ENCODE results near the gene HEATR9. TPM values are rescaled to one million over a fixed set of nuclear protein-coding genes. Genes with fewer than 3 reads are reported as not detected.
"Not testable (repeated sequence)": the region's sequence is repeated elsewhere in the genome, so short reads cannot be mapped to it uniquely, and the experiment has no call there.

Gene HEATR9
- total RNA-seq, 1 donor from 2014 or later: not detected

DNA sequence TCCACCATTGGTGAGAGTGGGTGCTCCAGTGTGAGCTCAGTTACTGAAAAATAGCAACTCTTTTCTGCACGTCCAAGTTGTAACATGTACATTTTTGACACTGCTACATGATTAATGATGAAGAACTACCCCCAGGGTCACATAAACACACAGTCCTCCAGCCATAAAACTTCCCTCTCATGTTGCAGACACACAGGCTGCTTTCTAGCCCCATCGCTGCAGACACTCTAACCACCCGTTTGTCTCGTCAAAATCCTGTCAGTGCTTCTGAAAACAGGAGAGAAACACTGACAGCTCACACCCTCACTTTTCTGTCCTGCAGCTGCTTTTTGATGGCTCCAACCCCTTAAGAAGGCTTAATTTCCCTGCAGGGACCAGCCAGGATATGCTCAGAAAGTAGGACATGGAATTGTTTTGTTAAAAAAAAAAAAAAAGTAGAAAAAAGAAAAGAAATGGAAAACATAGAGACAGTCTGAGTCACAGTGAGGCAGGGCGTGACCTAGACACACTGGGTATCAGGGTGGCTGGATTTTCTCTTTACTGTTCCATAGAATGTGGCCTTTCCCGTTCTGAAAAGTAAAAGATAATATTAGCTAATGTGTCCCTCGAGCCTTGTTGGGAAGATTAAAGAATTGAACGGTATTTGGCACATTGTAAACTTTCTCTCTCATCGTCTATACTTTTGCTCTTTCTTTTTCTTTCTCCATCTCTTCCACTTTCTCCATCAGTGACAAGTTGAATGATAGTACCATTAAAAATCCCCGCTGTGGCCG is 32.2 kb upstream of the HEATR9 start:
- Mint-ChIP-seq H3K9me3 (ENCODE audit: unreplicated experiment) (no peaks in the 10 kb centered on the region), H3K4me1 (ENCODE audit: unreplicated experiment) (peaks cover 21% of the 10 kb centered on the region), H3K27me3 (ENCODE audit: unreplicated experiment) (peaks cover 13% of the 10 kb centered on the region), H3K4me3 (ENCODE audit: unreplicated experiment) (no peak overlapping the region), H3K36me3 (ENCODE audit: unreplicated experiment) (no peaks in the 10 kb centered on the region), H3K27ac (ENCODE audit: unreplicated experiment) (no peak overlapping the region)
- TF ChIP-seq, protein P1, sequence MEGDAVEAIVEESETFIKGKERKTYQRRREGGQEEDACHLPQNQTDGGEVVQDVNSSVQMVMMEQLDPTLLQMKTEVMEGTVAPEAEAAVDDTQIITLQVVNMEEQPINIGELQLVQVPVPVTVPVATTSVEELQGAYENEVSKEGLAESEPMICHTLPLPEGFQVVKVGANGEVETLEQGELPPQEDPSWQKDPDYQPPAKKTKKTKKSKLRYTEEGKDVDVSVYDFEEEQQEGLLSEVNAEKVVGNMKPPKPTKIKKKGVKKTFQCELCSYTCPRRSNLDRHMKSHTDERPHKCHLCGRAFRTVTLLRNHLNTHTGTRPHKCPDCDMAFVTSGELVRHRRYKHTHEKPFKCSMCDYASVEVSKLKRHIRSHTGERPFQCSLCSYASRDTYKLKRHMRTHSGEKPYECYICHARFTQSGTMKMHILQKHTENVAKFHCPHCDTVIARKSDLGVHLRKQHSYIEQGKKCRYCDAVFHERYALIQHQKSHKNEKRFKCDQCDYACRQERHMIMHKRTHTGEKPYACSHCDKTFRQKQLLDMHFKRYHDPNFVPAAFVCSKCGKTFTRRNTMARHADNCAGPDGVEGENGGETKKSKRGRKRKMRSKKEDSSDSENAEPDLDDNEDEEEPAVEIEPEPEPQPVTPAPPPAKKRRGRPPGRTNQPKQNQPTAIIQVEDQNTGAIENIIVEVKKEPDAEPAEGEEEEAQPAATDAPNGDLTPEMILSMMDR (IDR thresholded peaks at IDR 0.05): no peak
- DNase-seq (ENCODE audit: extremely low spot score, unreplicated experiment): no peak

DNA sequence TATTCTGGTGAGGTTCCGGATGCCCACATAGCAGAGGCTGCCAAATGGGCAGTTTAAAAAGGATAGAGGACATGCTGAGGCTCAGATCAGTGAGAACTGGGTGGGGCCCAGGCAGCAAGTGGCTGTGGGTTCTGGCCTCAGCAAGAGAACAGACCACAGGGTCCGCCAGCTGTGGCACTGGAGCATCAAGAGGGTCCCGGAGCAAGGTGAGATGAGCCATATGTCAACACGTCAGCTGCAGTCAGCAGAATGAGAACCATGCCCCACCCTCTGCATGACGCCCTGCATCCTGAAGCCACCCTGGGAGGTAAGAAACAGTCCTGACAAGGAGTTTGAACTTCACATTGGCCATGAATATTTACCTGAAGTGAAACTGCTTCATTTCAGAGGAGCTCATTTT is 31.6 kb upstream of the HEATR9 start:
- Mint-ChIP-seq H3K36me3 (ENCODE audit: unreplicated experiment) (no peaks in the 10 kb centered on the region), H3K27ac (ENCODE audit: unreplicated experiment) (no peak overlapping the region), H3K4me1 (ENCODE audit: unreplicated experiment) (peaks cover 21% of the 10 kb centered on the region), H3K9me3 (ENCODE audit: unreplicated experiment) (no peaks in the 10 kb centered on the region), H3K27me3 (ENCODE audit: unreplicated experiment) (peaks cover 11% of the 10 kb centered on the region), H3K4me3 (ENCODE audit: unreplicated experiment) (no peak overlapping the region)
- TF ChIP-seq, protein P1 (IDR thresholded peaks at IDR 0.05): no peak
- no peak for DNase-seq (ENCODE audit: extremely low spot score, unreplicated experiment)

GRCh38 chr17:35898283-35899070 is 29.8 kb upstream of the HEATR9 start:
- DNase-seq (ENCODE audit: extremely low spot score, unreplicated experiment): no peak
- H3K4me3 Mint-ChIP-seq (ENCODE audit: unreplicated experiment): no peak overlapping the region

DNA sequence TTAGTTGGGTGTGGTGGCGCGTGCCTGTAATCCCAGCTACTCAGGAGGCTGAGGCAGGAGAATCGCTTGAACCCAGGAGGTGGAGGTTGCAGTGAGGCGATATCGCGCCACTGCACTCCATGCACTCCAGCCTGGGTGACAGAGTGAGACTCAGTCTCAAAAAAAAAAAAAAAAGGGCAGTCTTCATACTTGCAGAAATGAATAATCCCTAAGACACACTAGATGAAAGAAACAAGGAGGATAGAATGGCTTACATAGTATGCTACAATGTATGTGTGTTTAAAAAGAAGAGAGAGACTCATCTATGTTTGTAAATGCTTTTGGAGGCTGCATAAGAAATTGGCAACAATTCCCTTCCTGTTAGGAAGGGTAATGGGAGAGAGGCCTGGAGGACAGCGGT is 29.1 kb upstream of the HEATR9 start:
- H3K4me1 Mint-ChIP-seq (ENCODE audit: unreplicated experiment): peaks cover 21% of the 10 kb centered on the region
- H3K27ac Mint-ChIP-seq (ENCODE audit: unreplicated experiment); H3K9me3 Mint-ChIP-seq (ENCODE audit: unreplicated experiment); H3K36me3 Mint-ChIP-seq (ENCODE audit: unreplicated experiment); H3K27me3 Mint-ChIP-seq (ENCODE audit: unreplicated experiment); DNase-seq (ENCODE audit: extremely low spot score, unreplicated experiment); H3K4me3 Mint-ChIP-seq (ENCODE audit: unreplicated experiment): not testable (repeated sequence)

More at GRCh38 chr17:35898283-35899070, 29.8 kb upstream of the HEATR9 start:
- Mint-ChIP-seq H3K4me1 (ENCODE audit: unreplicated experiment) (peaks cover 21% of the 10 kb centered on the region), H3K36me3 (ENCODE audit: unreplicated experiment) (no peaks in the 10 kb centered on the region), H3K27ac (ENCODE audit: unreplicated experiment) (no peak overlapping the region), H3K27me3 (ENCODE audit: unreplicated experiment) (no peaks in the 10 kb centered on the region), H3K9me3 (ENCODE audit: unreplicated experiment) (no peaks in the 10 kb centered on the region)
- TF ChIP-seq, protein P1 (IDR thresholded peaks at IDR 0.05): no peak

- no peaks in the 10 kb centered on the region for H3K9me3 Mint-ChIP-seq (ENCODE audit: unreplicated experiment)
Observed at GRCh38 chr17:35895636-35896587, 27.2 kb upstream of the HEATR9 start.

More at GRCh38 chr17:35895636-35896587, 27.2 kb upstream of the HEATR9 start:
- DNase-seq (ENCODE audit: extremely low spot score, unreplicated experiment): no peak
- TF ChIP-seq, protein P1 (IDR thresholded peaks at IDR 0.05): no peak
- no peaks in the 10 kb centered on the region for H3K36me3 Mint-ChIP-seq (ENCODE audit: unreplicated experiment)
- H3K27ac Mint-ChIP-seq (ENCODE audit: unreplicated experiment): no peak overlapping the region
- H3K27me3 Mint-ChIP-seq (ENCODE audit: unreplicated experiment): no peaks in the 10 kb centered on the region
- peaks cover 28% of the 10 kb centered on the region for H3K4me1 Mint-ChIP-seq (ENCODE audit: unreplicated experiment)
- H3K4me3 Mint-ChIP-seq (ENCODE audit: unreplicated experiment): no peak overlapping the region

Data from osteocyte (in vitro differentiated cells).